H9 (cell line): Measurements from ENCODE around the gene WSB1. TPM values are rescaled to one million over a fixed set of nuclear protein-coding genes. Genes with fewer than 3 reads are reported as not detected.

Source experiments
- DNase-seq: peaks from one replicate; pipeline ENCODE4 v3.0.0-alpha.2; 2017
- H2AFZ ChIP-seq: one replicate; pipeline ENCODE4 v1.6.1; 2013; ENCODE audit warnings: mild to moderate bottlenecking, low read length, control low read depth, moderate library complexity
- H2AK5ac ChIP-seq: 2 replicates; pipeline ENCODE4 v1.6.1; 2013; ENCODE audit warnings: low read length, control low read depth, mixed read lengths; ENCODE audit not compliant: insufficient read length
- H2BK120ac ChIP-seq: one replicate; pipeline ENCODE4 v1.6.1; 2013; ENCODE audit warnings: low read depth, mild to moderate bottlenecking, low read length, control low read depth, inconsistent platforms; ENCODE audit not compliant: poor library complexity, severe bottlenecking
- H2BK12ac ChIP-seq: 2 replicates; pipeline ENCODE4 v1.6.1; 2013; ENCODE audit warnings: low read length, control low read depth, mixed read lengths, low read depth; ENCODE audit not compliant: insufficient read length
- H2BK15ac ChIP-seq: 2 replicates; pipeline ENCODE4 v1.6.1; 2013; ENCODE audit warnings: low read depth, low read length, control low read depth
- H2BK20ac ChIP-seq: one replicate; pipeline ENCODE4 v1.6.1; 2013; ENCODE audit warnings: low read depth, mild to moderate bottlenecking, low read length, control low read depth, inconsistent platforms; ENCODE audit not compliant: poor library complexity, severe bottlenecking
- H2BK5ac ChIP-seq: 2 replicates; pipeline ENCODE4 v1.6.1; 2013; ENCODE audit warnings: low read length, control low read depth, mixed read lengths; ENCODE audit not compliant: insufficient read length
- H3K14ac ChIP-seq: 2 replicates; pipeline ENCODE4 v1.6.1; 2013; ENCODE audit warnings: low read length, control low read depth; ENCODE audit not compliant: insufficient read depth
- H3K18ac ChIP-seq: 2 replicates; pipeline ENCODE4 v1.6.1; 2013; ENCODE audit warnings: low read depth, mild to moderate bottlenecking, mixed read lengths, low read length, control low read depth; ENCODE audit not compliant: insufficient read length
- H3K23ac ChIP-seq: 2 replicates; pipeline ENCODE4 v1.6.1; 2013; ENCODE audit warnings: low read length, control low read depth, mixed read lengths, low read depth; ENCODE audit not compliant: insufficient read length
- H3K23me2 ChIP-seq: 2 replicates; pipeline ENCODE4 v1.6.1; 2013; ENCODE audit warnings: low read depth, mild to moderate bottlenecking, mixed read lengths, low read length, control low read depth; ENCODE audit not compliant: insufficient read length, poor library complexity, severe bottlenecking
- H3K27ac ChIP-seq: 2 replicates; pipeline ENCODE4 v1.5.1; 2013; ENCODE audit warnings: low read length, control low read depth, mixed read lengths, low read depth; ENCODE audit not compliant: insufficient read length
- H3K27me3 ChIP-seq: 2 replicates; pipeline ENCODE4 v1.6.1; 2013; ENCODE audit warnings: low read length, control low read depth, inconsistent platforms; ENCODE audit not compliant: insufficient read depth
- H3K4ac ChIP-seq: 2 replicates; pipeline ENCODE4 v1.6.1; 2013; ENCODE audit warnings: low read depth, mild to moderate bottlenecking, control low read depth, inconsistent platforms, low read length, moderate library complexity
- H3K4me1 ChIP-seq: 2 replicates; pipeline ENCODE4 v1.6.1; 2013; ENCODE audit warnings: low read length, control low read depth, inconsistent platforms; ENCODE audit not compliant: insufficient read depth
- H3K4me2 ChIP-seq: 2 replicates; pipeline ENCODE4 v1.6.1; 2013; ENCODE audit warnings: low read length, control low read depth, mixed read lengths; ENCODE audit not compliant: insufficient read length, insufficient read depth
- H3K56ac ChIP-seq: 2 replicates; pipeline ENCODE4 v1.6.1; 2013; ENCODE audit warnings: low read depth, mild to moderate bottlenecking, mixed read lengths, low read length, control low read depth; ENCODE audit not compliant: insufficient read length
- H3K79me1 ChIP-seq: 2 replicates; pipeline ENCODE4 v1.6.1; 2013; ENCODE audit warnings: low read depth, mild to moderate bottlenecking, moderate library complexity, low read length, control low read depth, inconsistent platforms; ENCODE audit not compliant: insufficient read depth, poor library complexity, severe bottlenecking
- H3K79me2 ChIP-seq: 2 replicates; pipeline ENCODE4 v1.6.1; 2013; ENCODE audit warnings: low read length, control low read depth, inconsistent platforms; ENCODE audit not compliant: insufficient read depth
- H3K9ac ChIP-seq: 2 replicates; pipeline ENCODE4 v1.6.1; 2013; ENCODE audit warnings: low read length, control low read depth, mixed read lengths; ENCODE audit not compliant: insufficient read length; ENCODE audit errors: extremely low read depth
- H3K9me3 ChIP-seq: one replicate; pipeline ENCODE4 v1.6.1; 2013; ENCODE audit warnings: low read depth, low read length, inconsistent platforms; ENCODE audit not compliant: control insufficient read depth
- H3T11ph ChIP-seq: one replicate; pipeline ENCODE4 v1.6.1; 2013; ENCODE audit warnings: mild to moderate bottlenecking, low read length, control low read depth, inconsistent platforms
- H4K20me1 ChIP-seq: one replicate; pipeline ENCODE4 v1.6.1; 2013; ENCODE audit not compliant: control insufficient read depth, insufficient read length, insufficient read depth
- H4K5ac ChIP-seq: 2 replicates; pipeline ENCODE4 v1.6.1; 2013; ENCODE audit warnings: low read depth, mild to moderate bottlenecking, mixed read lengths, low read length, control low read depth; ENCODE audit not compliant: insufficient read length
- H4K8ac ChIP-seq: replicated peaks from 2 replicates; pipeline ENCODE4 v1.6.1; 2013; ENCODE audit warnings: low read length, control low read depth, mixed read lengths, low read depth; ENCODE audit not compliant: insufficient read length
- H4K91ac ChIP-seq: 2 replicates; pipeline ENCODE4 v1.6.1; 2013; ENCODE audit warnings: low read depth, mild to moderate bottlenecking, moderate library complexity, mixed read lengths, low read length, control low read depth; ENCODE audit not compliant: insufficient read length
- H3K27ac Mint-ChIP-seq, 3 experiments: 2 replicates in 2 of 3; 3 replicates in 1 of 3; pipeline ENCODE4 v1.8.0; 2020 to 2021; ENCODE audit warnings: mixed read lengths in 3 of 3, mild to moderate bottlenecking in 1 of 3, moderate library complexity in 1 of 3
- H3K27me3 Mint-ChIP-seq: 2 replicates; pipeline ENCODE4 v1.8.0; 2021; ENCODE audit warnings: low read depth, mild to moderate bottlenecking, moderate library complexity, mixed read lengths
- H3K36me3 Mint-ChIP-seq, 3 experiments: 2 replicates in 2 of 3; 3 replicates in 1 of 3; pipeline ENCODE4 v1.8.0; 2020 to 2021; ENCODE audit warnings: low read depth in 3 of 3, mixed read lengths in 3 of 3; ENCODE audit not compliant: insufficient read depth in 1 of 3
- H3K4me1 Mint-ChIP-seq, 2 experiments: 2 replicates each; pipeline ENCODE4 v1.8.0; 2020; ENCODE audit warnings: mixed read lengths in 2 of 2
- H3K4me3 Mint-ChIP-seq, 2 experiments: 2 replicates in 1 of 2; 3 replicates in 1 of 2; pipeline ENCODE4 v1.8.0; 2020 to 2021; ENCODE audit warnings: mild to moderate bottlenecking in 2 of 2, mixed read lengths in 2 of 2, moderate library complexity in 1 of 2
- H3K9me3 Mint-ChIP-seq, 2 experiments: 2 replicates in 1 of 2; 3 replicates in 1 of 2; pipeline ENCODE4 v1.8.0; 2020; ENCODE audit warnings: mild to moderate bottlenecking in 2 of 2, mixed read lengths in 2 of 2, moderate library complexity in 1 of 2
- WGBS: extraction: QIAGEN DNeasy Blood & Tissue Kit; methylation state at CpG from one replicate; pipeline ENCODE4 v1.1.7; 2013; ENCODE audit warnings: missing lambda C conversion rate, low lambda C conversion rate, mixed read lengths; ENCODE audit not compliant: insufficient read length; ENCODE audit errors: extremely low coverage; 5-methylcytosine and 5-hydroxymethylcytosine counted together
- total RNA-seq: library from RNA; stranded (reverse); gene quantifications from 2 replicates; pipeline ENCODE4 v1.2.1, GENCODE V29; 2021
- TF ChIP-seq, protein P1 (sequence below): fragments of 200-600 bp; sonication (generic); conservative IDR thresholded peaks from 3 replicates; pipeline ENCODE4 v1.8.0; 2021; ENCODE audit warnings: antibody characterized with exemption, mild to moderate bottlenecking

WSB1 gene
- total RNA-seq, 1 experiment from 2014 or later, result 187 TPM

DNA sequence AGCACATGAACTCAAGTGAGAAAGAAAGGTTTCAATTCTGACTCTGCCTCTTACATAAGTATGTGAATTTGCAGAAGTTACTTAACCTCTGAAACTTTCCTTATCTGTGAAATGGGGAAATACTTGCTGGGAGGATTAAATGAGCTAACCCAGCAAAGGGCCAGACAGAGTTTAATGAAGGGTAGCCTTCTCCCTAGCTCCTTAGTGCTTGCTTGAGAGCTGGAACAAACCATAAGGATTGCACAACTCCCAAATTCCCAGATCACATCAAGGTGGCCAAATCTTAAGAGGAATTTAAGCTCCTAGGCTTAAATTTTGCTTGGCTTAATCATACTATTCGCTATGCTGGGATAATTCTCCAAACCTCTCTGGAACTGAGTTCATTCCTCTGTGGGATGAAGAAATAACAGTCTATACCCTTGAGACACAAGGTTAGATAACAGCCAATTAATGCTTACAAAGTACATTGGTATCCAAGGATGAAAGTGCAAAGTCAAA lies 11.8 kb upstream of the WSB1 start:
- no peak overlapping the region for H4K91ac ChIP-seq
- no peak overlapping the region for H3K23ac ChIP-seq
- no peaks in the 10 kb centered on the region for H3K9me3 Mint-ChIP-seq
- no peak overlapping the region for H3K14ac ChIP-seq
- no peak overlapping the region for H2AFZ ChIP-seq
- H2BK15ac ChIP-seq, result no peak overlapping the region
- H3K4me1 ChIP-seq, result no peaks in the 10 kb centered on the region
- no peaks in the 10 kb centered on the region for H3K27me3 ChIP-seq
- H3K79me2 ChIP-seq, result no peaks in the 10 kb centered on the region
- no peaks in the 10 kb centered on the region for H3K9me3 ChIP-seq
- no peak overlapping the region for H3K18ac ChIP-seq
- DNase-seq, result no peak
- TF ChIP-seq, protein P1, sequence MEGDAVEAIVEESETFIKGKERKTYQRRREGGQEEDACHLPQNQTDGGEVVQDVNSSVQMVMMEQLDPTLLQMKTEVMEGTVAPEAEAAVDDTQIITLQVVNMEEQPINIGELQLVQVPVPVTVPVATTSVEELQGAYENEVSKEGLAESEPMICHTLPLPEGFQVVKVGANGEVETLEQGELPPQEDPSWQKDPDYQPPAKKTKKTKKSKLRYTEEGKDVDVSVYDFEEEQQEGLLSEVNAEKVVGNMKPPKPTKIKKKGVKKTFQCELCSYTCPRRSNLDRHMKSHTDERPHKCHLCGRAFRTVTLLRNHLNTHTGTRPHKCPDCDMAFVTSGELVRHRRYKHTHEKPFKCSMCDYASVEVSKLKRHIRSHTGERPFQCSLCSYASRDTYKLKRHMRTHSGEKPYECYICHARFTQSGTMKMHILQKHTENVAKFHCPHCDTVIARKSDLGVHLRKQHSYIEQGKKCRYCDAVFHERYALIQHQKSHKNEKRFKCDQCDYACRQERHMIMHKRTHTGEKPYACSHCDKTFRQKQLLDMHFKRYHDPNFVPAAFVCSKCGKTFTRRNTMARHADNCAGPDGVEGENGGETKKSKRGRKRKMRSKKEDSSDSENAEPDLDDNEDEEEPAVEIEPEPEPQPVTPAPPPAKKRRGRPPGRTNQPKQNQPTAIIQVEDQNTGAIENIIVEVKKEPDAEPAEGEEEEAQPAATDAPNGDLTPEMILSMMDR, result no peak
- H3K27ac Mint-ChIP-seq, result no peak overlapping the region
- H2AK5ac ChIP-seq, result no peak overlapping the region
- no peak overlapping the region for H2BK12ac ChIP-seq
- H3K79me1 ChIP-seq, result no peaks in the 10 kb centered on the region
- no peaks in the 10 kb centered on the region for H3K27me3 Mint-ChIP-seq
- H3K4ac ChIP-seq, result no peak overlapping the region
- H3K27ac ChIP-seq, result no peak overlapping the region
- H2BK5ac ChIP-seq, result no peak overlapping the region
- H3K23me2 ChIP-seq, result no peaks in the 10 kb centered on the region
- no peak overlapping the region for H3T11ph ChIP-seq
- H3K4me3 Mint-ChIP-seq, result no peak overlapping the region
- H3K36me3 Mint-ChIP-seq, result no peaks in the 10 kb centered on the region
- H3K56ac ChIP-seq, result no peak overlapping the region
- H4K20me1 ChIP-seq, result no peaks in the 10 kb centered on the region
- H3K4me1 Mint-ChIP-seq, result peaks cover 4 to 9% of the 10 kb centered on the region in 2 experiments; a peak in 3 of 4 replicates
- no peak overlapping the region for H4K5ac ChIP-seq
- H3K4me2 ChIP-seq, result no peak overlapping the region
- H3K9ac ChIP-seq, result no peak overlapping the region
- H4K8ac ChIP-seq, result no peak overlapping the region
- no CpG with 5 or more reads among the region's 1 CpG for WGBS
- no peak overlapping the region for H2BK20ac ChIP-seq
- H2BK120ac ChIP-seq, result no peak overlapping the region
